Loucy (cell line): ENCODE results near the gene GOLM1.

Source experiments
- H2AFZ ChIP-seq: fragments of 200-600 bp; sonication (generic); 2 replicates; pipeline ENCODE4 v1.6.0; 2016; ENCODE audit warnings: antibody characterized with exemption, mild to moderate bottlenecking, low read length, moderate library complexity
- H3F3A ChIP-seq: fragments of 200-600 bp; 2 replicates; pipeline ENCODE4 v1.6.0; 2016; ENCODE audit warnings: antibody characterized with exemption, low read depth, mild to moderate bottlenecking
- H3K27me3 ChIP-seq: fragments of 200-600 bp; sonication (generic); 2 replicates; pipeline ENCODE4 v1.6.1; 2014; ENCODE audit warnings: low read length, mild to moderate bottlenecking; ENCODE audit not compliant: insufficient read depth, poor library complexity, severe bottlenecking
- H3K36me3 ChIP-seq: fragments of 200-600 bp; sonication (generic); 2 replicates; pipeline ENCODE4 v1.6.1; 2016; ENCODE audit warnings: low read length; ENCODE audit not compliant: insufficient read depth
- H3K4me1 ChIP-seq: fragments of 200-600 bp; sonication (generic); 2 replicates; pipeline ENCODE4 v1.5.1; 2014; ENCODE audit warnings: low read length, mild to moderate bottlenecking; ENCODE audit not compliant: insufficient read depth, poor library complexity, severe bottlenecking
- H3K4me2 ChIP-seq: fragments of 200-600 bp; sonication (generic); 2 replicates; pipeline ENCODE4 v1.6.0; 2014; ENCODE audit warnings: antibody characterized with exemption, low read length, low read depth, mild to moderate bottlenecking; ENCODE audit not compliant: poor library complexity, severe bottlenecking
- H3K4me3 ChIP-seq: fragments of 200-600 bp; sonication (generic); 2 replicates; pipeline ENCODE4 v1.5.1; 2014; ENCODE audit warnings: low read length, mild to moderate bottlenecking, mixed read lengths; ENCODE audit not compliant: poor library complexity, severe bottlenecking
- H3K79me2 ChIP-seq: fragments of 200-600 bp; sonication (generic); 2 replicates; pipeline ENCODE4 v1.6.1; 2014; ENCODE audit warnings: low read length; ENCODE audit not compliant: insufficient read depth
- H3K9ac ChIP-seq: fragments of 200-600 bp; sonication (generic); 2 replicates; pipeline ENCODE4 v1.6.0; 2014; ENCODE audit warnings: mild to moderate bottlenecking, low read depth, low read length, moderate library complexity; ENCODE audit not compliant: poor library complexity, severe bottlenecking
- H3K9me2 ChIP-seq: fragments of 200-600 bp; sonication (generic); replicated peaks from 2 replicates; pipeline ENCODE4 v1.6.1; 2016; ENCODE audit warnings: low read depth, low read length, mixed read lengths
- H3K9me3 ChIP-seq: fragments of 200-600 bp; sonication (generic); 2 replicates; pipeline ENCODE4 v1.6.1; 2014; ENCODE audit warnings: mild to moderate bottlenecking, antibody characterized with exemption, low read length, low read depth; ENCODE audit not compliant: insufficient read depth
- H4K20me1 ChIP-seq: fragments of 200-600 bp; sonication (generic); 2 replicates; pipeline ENCODE4 v1.6.0; 2014; ENCODE audit warnings: antibody characterized with exemption, low read length, mild to moderate bottlenecking; ENCODE audit not compliant: insufficient read depth, poor library complexity, severe bottlenecking
- EZH2phosphoT487 ChIP-seq: fragments of 200-600 bp; IDR thresholded peaks from 2 replicates; pipeline ENCODE4 v1.6.1; 2018; ENCODE audit warnings: antibody characterized with exemption, mild to moderate bottlenecking, moderate library complexity, borderline replicate concordance
- TF ChIP-seq, protein P1 (sequence below): fragments of 200-600 bp; sonication (generic); conservative IDR thresholded peaks from 2 replicates; pipeline ENCODE4 v1.5.1; 2014; ENCODE audit warnings: mild to moderate bottlenecking, antibody characterized with exemption, low read length

GOLM1 gene

DNA sequence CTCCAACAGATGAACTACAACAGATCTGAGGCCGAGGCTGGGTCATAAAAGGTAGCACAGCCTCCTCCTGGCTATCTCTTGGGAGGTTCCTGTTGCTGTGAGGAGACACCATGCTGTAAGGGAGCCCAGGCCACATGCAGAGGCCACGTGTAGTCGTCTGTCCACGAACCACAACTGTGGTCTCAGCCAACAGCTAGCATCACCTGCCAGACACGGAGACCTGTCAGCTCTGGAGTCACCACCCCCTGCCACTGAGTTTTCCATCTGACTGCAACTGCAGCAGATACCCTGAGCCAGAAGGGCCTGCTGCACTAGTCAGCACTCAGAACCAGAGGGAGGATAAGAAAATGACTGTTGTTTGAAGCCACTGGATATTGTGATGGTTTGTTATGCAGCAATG, 12.7 kb upstream of the GOLM1 start:
- Histone ChIP-seq H3K79me2 (no peaks in the 10 kb centered on the region), H3K27me3 (no peaks in the 10 kb centered on the region), H3K4me1 (no peaks in the 10 kb centered on the region), H3K4me2 (no peak overlapping the region), H3K9me2 (no peaks in the 10 kb centered on the region), H4K20me1 (no peaks in the 10 kb centered on the region), H3F3A (no peaks in the 10 kb centered on the region), H3K4me3 (no peak overlapping the region), H3K9me3 (no peaks in the 10 kb centered on the region), H3K9ac (no peak overlapping the region), H2AFZ (no peak overlapping the region), H3K36me3 (no peaks in the 10 kb centered on the region)
- TF ChIP-seq EZH2phosphoT487, result no peak
- TF ChIP-seq, protein P1, sequence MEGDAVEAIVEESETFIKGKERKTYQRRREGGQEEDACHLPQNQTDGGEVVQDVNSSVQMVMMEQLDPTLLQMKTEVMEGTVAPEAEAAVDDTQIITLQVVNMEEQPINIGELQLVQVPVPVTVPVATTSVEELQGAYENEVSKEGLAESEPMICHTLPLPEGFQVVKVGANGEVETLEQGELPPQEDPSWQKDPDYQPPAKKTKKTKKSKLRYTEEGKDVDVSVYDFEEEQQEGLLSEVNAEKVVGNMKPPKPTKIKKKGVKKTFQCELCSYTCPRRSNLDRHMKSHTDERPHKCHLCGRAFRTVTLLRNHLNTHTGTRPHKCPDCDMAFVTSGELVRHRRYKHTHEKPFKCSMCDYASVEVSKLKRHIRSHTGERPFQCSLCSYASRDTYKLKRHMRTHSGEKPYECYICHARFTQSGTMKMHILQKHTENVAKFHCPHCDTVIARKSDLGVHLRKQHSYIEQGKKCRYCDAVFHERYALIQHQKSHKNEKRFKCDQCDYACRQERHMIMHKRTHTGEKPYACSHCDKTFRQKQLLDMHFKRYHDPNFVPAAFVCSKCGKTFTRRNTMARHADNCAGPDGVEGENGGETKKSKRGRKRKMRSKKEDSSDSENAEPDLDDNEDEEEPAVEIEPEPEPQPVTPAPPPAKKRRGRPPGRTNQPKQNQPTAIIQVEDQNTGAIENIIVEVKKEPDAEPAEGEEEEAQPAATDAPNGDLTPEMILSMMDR, result no peak

- Histone ChIP-seq H3K79me2 (no peaks in the 10 kb centered on the region), H3F3A (no peaks in the 10 kb centered on the region), H3K9me2 (no peaks in the 10 kb centered on the region), H3K9me3 (no peaks in the 10 kb centered on the region), H3K27me3 (no peaks in the 10 kb centered on the region), H4K20me1 (no peaks in the 10 kb centered on the region), H3K4me2 (no peak overlapping the region), H3K4me1 (no peaks in the 10 kb centered on the region), H3K36me3 (no peaks in the 10 kb centered on the region), H2AFZ (no peak overlapping the region), H3K9ac (no peak overlapping the region), H3K4me3 (no peak overlapping the region)
- no peak for TF ChIP-seq EZH2phosphoT487
- TF ChIP-seq, protein P1, result no peak
Measured at GRCh38 chr9:86102626-86103025, 3.3 kb upstream of the GOLM1 start.

GRCh38 chr9:86099701-86100364, 475 bp upstream of the GOLM1 start:
- no peaks in the 10 kb centered on the region for H3F3A ChIP-seq
- H4K20me1 ChIP-seq, result no peaks in the 10 kb centered on the region
- no peaks in the 10 kb centered on the region for H3K4me1 ChIP-seq
- no peaks in the 10 kb centered on the region for H3K9me3 ChIP-seq
- H3K4me3 ChIP-seq, result peak overlapping the region; percentile 68
- TF ChIP-seq, protein P1, result no peak
- TF ChIP-seq EZH2phosphoT487, result no peak
- no peaks in the 10 kb centered on the region for H3K9me2 ChIP-seq
- peak overlapping the region; percentile 88 for H2AFZ ChIP-seq
- H3K4me2 ChIP-seq, result peak overlapping the region; percentile 67
- no peaks in the 10 kb centered on the region for H3K36me3 ChIP-seq
- no peaks in the 10 kb centered on the region for H3K79me2 ChIP-seq
- H3K27me3 ChIP-seq, result no peaks in the 10 kb centered on the region
- peak overlapping the region; percentile 36 for H3K9ac ChIP-seq
